WTC11 (cell line): Measurements from ENCODE around the gene NAALADL1. TPM values are rescaled to one million over a fixed set of nuclear protein-coding genes. Genes with fewer than 3 reads are reported as not detected.

Experiments used
- ATAC-seq: fragments of 200-7000 bp; cut with Tn5 transposase; 2 replicates; pipeline ENCODE4 v1.10.0; 2021; ENCODE audit warnings: mild to moderate bottlenecking, moderate library complexity
- CTCF ChIA-PET: fragments of 300-600 bp; sonication (Branson Sonifier 250); formaldehyde crosslinking; loops from one replicate; lab custom pipeline; 2021; ENCODE audit warnings: antibody characterized with exemption; lab: Charles Lee
- POLR2A ChIA-PET: fragments of 350-600 bp; sonication (Branson Sonifier 250); formaldehyde crosslinking; loops from one replicate; lab custom pipeline; 2021; ENCODE audit warnings: antibody characterized with exemption; lab: Charles Lee
- DNase-seq: peaks from one replicate; pipeline ENCODE4 v3.0.0; 2021; ENCODE audit warnings: low spot score
- H3K27ac Mint-ChIP-seq: 2 replicates; pipeline ENCODE4 v1.8.0; 2021; ENCODE audit warnings: mixed read lengths
- H3K27me3 Mint-ChIP-seq: 2 replicates; pipeline ENCODE4 v1.8.0; 2021; ENCODE audit warnings: low read depth, mild to moderate bottlenecking, moderate library complexity, mixed read lengths
- H3K36me3 Mint-ChIP-seq: 2 replicates; pipeline ENCODE4 v1.8.0; 2021; ENCODE audit warnings: mixed read lengths
- H3K4me1 Mint-ChIP-seq: 2 replicates; pipeline ENCODE4 v1.8.0; 2022; ENCODE audit warnings: mixed read lengths
- H3K4me3 Mint-ChIP-seq: 2 replicates; pipeline ENCODE4 v1.8.0; 2021; ENCODE audit warnings: mild to moderate bottlenecking, moderate library complexity, mixed read lengths
- H3K9me3 Mint-ChIP-seq: 2 replicates; pipeline ENCODE4 v1.8.0; 2021; ENCODE audit warnings: mixed read lengths
- AFF4 ChIP-seq: sonication (generic); formaldehyde crosslinking; IDR thresholded peaks from 2 replicates; pipeline ENCODE4 v1.8.1; 2023; ENCODE audit warnings: mild to moderate bottlenecking, missing genetic modification reagents, borderline replicate concordance
- ATF1 ChIP-seq: sonication (generic); formaldehyde crosslinking; IDR thresholded peaks from 2 replicates; pipeline ENCODE4 v1.8.1; 2023; ENCODE audit warnings: mild to moderate bottlenecking, moderate library complexity, missing genetic modification reagents
- ATF2 ChIP-seq: sonication (generic); formaldehyde crosslinking; IDR thresholded peaks from 2 replicates; pipeline ENCODE4 v1.8.1; 2022; ENCODE audit warnings: low read depth, missing genetic modification reagents, borderline replicate concordance
- CREB1 ChIP-seq: sonication (generic); formaldehyde crosslinking; IDR thresholded peaks from 2 replicates; pipeline ENCODE4 v1.8.0; 2023; ENCODE audit warnings: mild to moderate bottlenecking, missing genetic modification reagents
- CREM ChIP-seq: sonication (generic); formaldehyde crosslinking; IDR thresholded peaks from 2 replicates; pipeline ENCODE4 v1.8.1; 2022; ENCODE audit warnings: mild to moderate bottlenecking, missing genetic modification reagents, moderate library complexity
- E2F1 ChIP-seq: sonication (generic); formaldehyde crosslinking; IDR thresholded peaks from 2 replicates; pipeline ENCODE4 v1.8.0; 2022; ENCODE audit warnings: mild to moderate bottlenecking, missing genetic modification reagents
- E2F4 ChIP-seq: sonication (generic); formaldehyde crosslinking; IDR thresholded peaks from 2 replicates; pipeline ENCODE4 v1.8.1; 2022; ENCODE audit warnings: low read depth, mild to moderate bottlenecking, moderate library complexity, missing genetic modification reagents, borderline replicate concordance
- ETV6 ChIP-seq: sonication (generic); formaldehyde crosslinking; IDR thresholded peaks from 2 replicates; pipeline ENCODE4 v1.8.1; 2022; ENCODE audit warnings: mild to moderate bottlenecking, missing genetic modification reagents
- GABPB1 ChIP-seq: sonication (generic); formaldehyde crosslinking; IDR thresholded peaks from 2 replicates; pipeline ENCODE4 v1.8.1; 2023; ENCODE audit warnings: mild to moderate bottlenecking, missing genetic modification reagents
- HMGXB4 ChIP-seq: sonication (generic); formaldehyde crosslinking; IDR thresholded peaks from 2 replicates; pipeline ENCODE4 v1.8.1; 2023; ENCODE audit warnings: mild to moderate bottlenecking, moderate library complexity, missing genetic modification reagents
- MLX ChIP-seq: sonication (generic); formaldehyde crosslinking; IDR thresholded peaks from 2 replicates; pipeline ENCODE4 v1.8.1; 2023; ENCODE audit warnings: mild to moderate bottlenecking, missing genetic modification reagents, moderate library complexity
- PREB ChIP-seq: sonication (generic); formaldehyde crosslinking; IDR thresholded peaks from 2 replicates; pipeline ENCODE4 v1.8.1; 2022; ENCODE audit warnings: mild to moderate bottlenecking, missing genetic modification reagents, moderate library complexity, borderline replicate concordance
- SMAD3 ChIP-seq: sonication (generic); formaldehyde crosslinking; IDR thresholded peaks from 2 replicates; pipeline ENCODE4 v1.8.0; 2022; ENCODE audit warnings: missing genetic modification reagents, mild to moderate bottlenecking, borderline replicate concordance
- TEAD4 ChIP-seq: sonication (generic); formaldehyde crosslinking; IDR thresholded peaks from 2 replicates; pipeline ENCODE4 v1.8.0; 2022; ENCODE audit warnings: mild to moderate bottlenecking, missing genetic modification reagents
- ZMAT4 ChIP-seq: fragments of 250-450 bp; sonication (Bioruptor Pico); IDR thresholded peaks from 2 replicates; pipeline ENCODE4 v1.9.0; 2021; ENCODE audit warnings: mild to moderate bottlenecking
- ZNF138 ChIP-seq: sonication (generic); formaldehyde crosslinking; conservative IDR thresholded peaks from 2 replicates; pipeline ENCODE4 v1.8.1; 2022; ENCODE audit warnings: mild to moderate bottlenecking, moderate library complexity, missing genetic modification reagents
- ZNF232 ChIP-seq: sonication (generic); formaldehyde crosslinking; IDR thresholded peaks from 2 replicates; pipeline ENCODE4 v1.8.0; 2022; ENCODE audit warnings: mild to moderate bottlenecking, missing genetic modification reagents
- ZSCAN18 ChIP-seq: fragments of 250-450 bp; sonication (Bioruptor Pico); IDR thresholded peaks from 2 replicates; pipeline ENCODE4 v2.1.2; 2022; ENCODE audit warnings: mild to moderate bottlenecking, moderate library complexity
- total RNA-seq: library from RNA; stranded (reverse); gene quantifications from 3 replicates; pipeline ENCODE4 v1.2.3, GENCODE V29; 2021

NAALADL1 gene
- total RNA-seq, 1 experiment from 2014 or later: 4.5 TPM

GRCh38 chr11:65034423-65034822 lies 23.9 kb downstream of the NAALADL1 start (continued):
- TF ChIP-seq ZMAT4 (CRISPR knock-in tag): no peak
- no peak for TF ChIP-seq AFF4 (CRISPR knock-in tag)
- no peak for TF ChIP-seq CREB1

- H3K9me3 Mint-ChIP-seq: no peaks in the 10 kb centered on the region
- no peak for TF ChIP-seq ZNF232 (CRISPR knock-in tag)
- TF ChIP-seq TEAD4 (CRISPR knock-in tag): no peak
- TF ChIP-seq HMGXB4: no peak
- TF ChIP-seq ZSCAN18 (CRISPR knock-in tag): no peak
- TF ChIP-seq MLX (CRISPR knock-in tag): no peak
- no peak for TF ChIP-seq CREM (CRISPR knock-in tag)
- no peak for TF ChIP-seq ZNF138 (CRISPR knock-in tag)
- TF ChIP-seq ATF1 (CRISPR knock-in tag): no peak
- TF ChIP-seq E2F4: no peak
- no peak for TF ChIP-seq E2F1
- no peak for TF ChIP-seq ATF2 (CRISPR knock-in tag)
- no peak for TF ChIP-seq SMAD3 (CRISPR knock-in tag)
- TF ChIP-seq GABPB1 (CRISPR knock-in tag): no peak
- no peak for TF ChIP-seq ETV6 (CRISPR knock-in tag)
- no peak for TF ChIP-seq PREB (CRISPR knock-in tag)
- TF ChIP-seq, all 79 proteins: peak for 0
- no peaks in the 10 kb centered on the region for H3K36me3 Mint-ChIP-seq
- CTCF ChIA-PET: interaction anchor here (0.5 to 0.9 kb wide), 3 partner anchors 19 to 35 kb away, joined by 3 to 5 read pairs (median 3); partner anchors contain the start of gene BATF2
- no peaks in the 10 kb centered on the region; the same call in 1 of the 2 replicates for H3K27me3 Mint-ChIP-seq
- POLR2A ChIA-PET: no interaction called here
- H3K4me3 Mint-ChIP-seq: no peak overlapping the region
- H3K27ac Mint-ChIP-seq: no peak overlapping the region
- DNase-seq (no peak), ATAC-seq (no peak)
- H3K4me1 Mint-ChIP-seq: peaks cover 5% of the 10 kb centered on the region
These were observed 26.1 kb downstream of the NAALADL1 start for GRCh38 chr11:65032216-65032615.
